IMR-90 (cell line): ENCODE results near the gene TSKS. TPM values are rescaled to one million over a fixed set of nuclear protein-coding genes. Genes with fewer than 3 reads are reported as not detected.

ENCODE experiments used
- ATAC-seq: fragments of 200-7000 bp; cut with Tn5 transposase; 2 replicates; pipeline ENCODE4 v1.9.1; 2020; ENCODE audit warnings: low read depth, mild to moderate bottlenecking, moderate library complexity
- Bru-seq: library from RNA; stranded (reverse); fragments of 400-500 nt; gene quantifications from one replicate; lab custom pipeline; 2021; lab: Mats Ljungman, UMichigan
- BruChase-seq, 2 experiments: library from RNA; stranded (reverse); fragments of 400-500 nt; gene quantifications; one replicate each; lab custom pipeline; 2021; lab: Mats Ljungman, UMichigan
- BruUV-seq: library from RNA; stranded (reverse); fragments of 400-500 nt; replicated peaks from 2 replicates; lab custom pipeline; 2021; lab: Mats Ljungman, UMichigan
- CTCF ChIA-PET: fragments of 300-600 bp; formaldehyde crosslinking; extraction: SDS; loops from one replicate; lab custom pipeline; 2021; ENCODE audit warnings: antibody characterized with exemption; lab: Yijun Ruan, JAX
- POLR2A ChIA-PET: fragments of 300-600 bp; sonication (Branson Sonifier 250); formaldehyde crosslinking; loops from one replicate; lab custom pipeline; 2022; ENCODE audit warnings: antibody characterized with exemption; ENCODE audit not compliant: unreplicated experiment; lab: Charles Lee
- DNase-seq: peaks from one replicate; pipeline ENCODE4 v3.0.0; 2013
- H2AFZ ChIP-seq: replicated peaks from 2 replicates; pipeline ENCODE3; 2013; ENCODE audit warnings: low read length, mild to moderate bottlenecking; ENCODE audit not compliant: poor library complexity
- H2AK5ac ChIP-seq: 2 replicates; pipeline ENCODE4 v1.6.1; 2013; ENCODE audit warnings: low read depth, low read length, inconsistent platforms
- H2AK9ac ChIP-seq: replicated peaks from 2 replicates; pipeline ENCODE3; 2013; ENCODE audit warnings: mild to moderate bottlenecking, low read depth, low read length, moderate library complexity; ENCODE audit not compliant: poor library complexity
- H2BK120ac ChIP-seq: 2 replicates; pipeline ENCODE4 v1.6.1; 2013; ENCODE audit warnings: low read depth, low read length, inconsistent platforms
- H2BK15ac ChIP-seq: 3 replicates; pipeline ENCODE4 v1.6.1; 2013; ENCODE audit warnings: low read depth, low read length, inconsistent platforms
- H2BK20ac ChIP-seq: 2 replicates; pipeline ENCODE4 v1.6.1; 2013; ENCODE audit warnings: low read depth, mild to moderate bottlenecking, inconsistent platforms, low read length, moderate library complexity
- H2BK5ac ChIP-seq: 2 replicates; pipeline ENCODE4 v1.6.1; 2013; ENCODE audit warnings: mild to moderate bottlenecking, low read depth, low read length, inconsistent platforms; ENCODE audit not compliant: poor library complexity, severe bottlenecking
- H3K14ac ChIP-seq: replicated peaks from 2 replicates; pipeline ENCODE4 v1.6.1; 2013; ENCODE audit warnings: low read depth, low read length, inconsistent platforms
- H3K18ac ChIP-seq: 2 replicates; pipeline ENCODE4 v1.6.1; 2013; ENCODE audit warnings: low read depth, low read length, control low read depth
- H3K23ac ChIP-seq: 2 replicates; pipeline ENCODE4 v1.6.1; 2013; ENCODE audit warnings: low read depth, low read length, inconsistent platforms
- H3K27ac ChIP-seq: 2 replicates; pipeline ENCODE4 v1.5.1; 2013; ENCODE audit warnings: mild to moderate bottlenecking, control low read depth, low read length; ENCODE audit not compliant: insufficient read depth
- H3K27me3 ChIP-seq: 2 replicates; pipeline ENCODE4 v1.6.1; 2013; ENCODE audit warnings: low read length; ENCODE audit not compliant: control insufficient read depth, insufficient read depth
- H3K36me3 ChIP-seq: 2 replicates; pipeline ENCODE4 v1.6.1; 2013; ENCODE audit warnings: low read length, mixed read lengths; ENCODE audit not compliant: control insufficient read depth, insufficient read depth
- H3K4ac ChIP-seq: 2 replicates; pipeline ENCODE4 v1.6.1; 2013; ENCODE audit warnings: low read depth, low read length, inconsistent platforms
- H3K4me1 ChIP-seq: 2 replicates; pipeline ENCODE4 v1.6.1; 2013; ENCODE audit warnings: low read length, mixed read lengths; ENCODE audit not compliant: control insufficient read depth, insufficient read depth
- H3K4me2 ChIP-seq: 2 replicates; pipeline ENCODE4 v1.6.1; 2013; ENCODE audit warnings: low read depth, mild to moderate bottlenecking, control low read depth, low read length, moderate library complexity
- H3K4me3 ChIP-seq: 2 replicates; pipeline ENCODE4 v1.5.1; 2013; ENCODE audit warnings: low read depth, mild to moderate bottlenecking, control low read depth, low read length, moderate library complexity; ENCODE audit not compliant: insufficient read depth
- H3K56ac ChIP-seq: 2 replicates; pipeline ENCODE4 v1.6.1; 2013; ENCODE audit warnings: low read length, inconsistent platforms; ENCODE audit not compliant: insufficient read depth; ENCODE audit errors: extremely low read depth
- H3K79me1 ChIP-seq, 2 experiments: 2 replicates each; pipeline ENCODE4 v1.6.1; 2013; ENCODE audit warnings: low read length in 2 of 2, inconsistent platforms in 1 of 2, low read depth in 1 of 2
- H3K9ac ChIP-seq: 2 replicates; pipeline ENCODE4 v1.6.1; 2013; ENCODE audit warnings: low read depth, low read length, control low read depth
- H3K9me1 ChIP-seq: 2 replicates; pipeline ENCODE4 v1.6.1; 2013; ENCODE audit warnings: low read length, inconsistent platforms; ENCODE audit not compliant: insufficient read depth
- H3K9me3 ChIP-seq: 2 replicates; pipeline ENCODE4 v1.6.1; 2013; ENCODE audit warnings: low read length; ENCODE audit not compliant: control insufficient read depth, insufficient read depth
- H4K20me1 ChIP-seq: 2 replicates; pipeline ENCODE4 v1.6.1; 2013; ENCODE audit warnings: low read length, inconsistent platforms; ENCODE audit not compliant: insufficient read depth
- H4K5ac ChIP-seq: 2 replicates; pipeline ENCODE4 v1.6.1; 2013; ENCODE audit warnings: mild to moderate bottlenecking, low read depth, low read length, control low read depth
- H4K8ac ChIP-seq, 2 experiments: 2 replicates each; pipeline ENCODE4 v1.6.1; 2013; ENCODE audit warnings: low read depth in 2 of 2, low read length in 2 of 2, control low read depth in 1 of 2, inconsistent platforms in 1 of 2
- H4K91ac ChIP-seq: 2 replicates; pipeline ENCODE4 v1.6.1; 2013; ENCODE audit warnings: low read depth, low read length, inconsistent platforms; ENCODE audit not compliant: insufficient read depth
- BHLHE40 ChIP-seq: fragments of 150-350 bp; IDR thresholded peaks from 2 replicates; pipeline ENCODE4 v1.6.1; 2016; ENCODE audit warnings: mild to moderate bottlenecking, low read depth, low read length
- MAZ ChIP-seq: IDR thresholded peaks from 2 replicates; pipeline ENCODE4 v1.6.1; 2012; ENCODE audit warnings: low read depth, mild to moderate bottlenecking, low read length, improper control_type of control experiment, moderate library complexity, borderline replicate concordance
- MXI1 ChIP-seq: IDR thresholded peaks from 2 replicates; pipeline ENCODE4 v1.6.1; 2012; ENCODE audit warnings: low read depth, mild to moderate bottlenecking, low read length, moderate library complexity, borderline replicate concordance
- POLR2A ChIP-seq: IDR thresholded peaks from 2 replicates; pipeline ENCODE4 v1.6.1; 2012; ENCODE audit warnings: mild to moderate bottlenecking, low read depth, low read length
- SMC3 ChIP-seq: fragments of 150-350 bp; IDR thresholded peaks from 2 replicates; pipeline ENCODE4 v1.6.1; 2016; ENCODE audit warnings: low read depth, mild to moderate bottlenecking, antibody characterized with exemption, low read length, moderate library complexity
- WGBS, 2 experiments: methylation state at CpG; one replicate each; pipeline versions ENCODE4 v1.1.5 to v1.1.7; 2013; ENCODE audit warnings: missing lambda C conversion rate in 2 of 2; ENCODE audit not compliant: insufficient read length in 1 of 2; ENCODE audit errors: extremely low coverage in 2 of 2; 5-methylcytosine and 5-hydroxymethylcytosine counted together
- dilution Hi-C: fragments of 300-500 bp; cut with HindIII; formaldehyde crosslinking; loops from one replicate; pipeline ENCODE4 v1.14.3; 2018; ENCODE audit warnings: low sequenced_read_pairs; ENCODE audit not compliant: unreplicated experiment
- in situ Hi-C: fragments of 300-500 bp; cut with MboI; formaldehyde crosslinking; loops from 3 replicates; pipeline ENCODE4 v1.14.3; 2019; ENCODE audit warnings: low sequenced_read_pairs, inconsistent platforms, mixed read lengths
- intact Hi-C: fragments of 100-400 bp; cut with micrococcal nuclease; formaldehyde crosslinking; loops from 2 replicates; pipeline ENCODE4 v1.10.0; 2022
- long read RNA-seq: library from polyadenylated mRNA; unstranded; transcript quantifications from one replicate; pipeline ENCODE4 v2.0.0, GENCODE V29; 2021; ENCODE audit not compliant: unreplicated experiment
- polyA plus RNA-seq, 3 experiments: library from polyadenylated mRNA; depleted of rRNA; stranded (reverse); fragments of >200 nt; gene quantifications; 2 replicates each; pipeline ENCODE4 v1.2.3, GENCODE V29; 2012; ENCODE audit warnings: low replicate concordance in 1 of 3
- total RNA-seq: library from RNA; depleted of rRNA; stranded (reverse); fragments of >200 nt; gene quantifications from 2 replicates; pipeline ENCODE4 v1.2.3, GENCODE V29; 2012; rRNA removed

TSKS gene
- total RNA-seq (not detected in 2 replicates), polyA plus RNA-seq (2012; rRNA removed) (0.10 TPM in 1 of 2 replicates, not detected in the other), Bru-seq, nascent RNA (percentile 7 among the genes with signal in this experiment), BruChase-seq, experiment 1, labeled RNA remaining after a 6-hour chase (percentile 4 among the genes with signal in this experiment), BruChase-seq, experiment 2, labeled RNA remaining after a 2-hour chase (not detected)
- 0.04 TPM in 1 of 2 replicates, not detected in the other for polyA plus RNA-seq (2012; cell fraction: cytosol; rRNA removed)
- polyA plus RNA-seq (2012; cell fraction: nucleus; rRNA removed; ENCODE audit: low replicate concordance) = 0.07 and 0.18 TPM in 2 replicates
- long read RNA-seq = 0 reads

- Histone ChIP-seq H2BK20ac (no peak within 1 kb of the TSS), H2AFZ (peak within 1 kb of the TSS; percentile 72), H3K36me3 (no peaks in the 10 kb centered on the region), H3K9me3 (no peaks in the 10 kb centered on the region), H4K91ac (no peak within 1 kb of the TSS), H2BK15ac (no peak within 1 kb of the TSS), H3K18ac (no peak within 1 kb of the TSS), H2AK9ac (peak within 1 kb of the TSS; percentile 55), H3K4me1 (peaks cover 11% of the 10 kb centered on the region), H3K9ac (no peak within 1 kb of the TSS), H3K14ac (no peak within 1 kb of the TSS), H4K5ac (no peak within 1 kb of the TSS), H3K4me2 (no peak within 1 kb of the TSS), H4K8ac (no peak within 1 kb of the TSS), H3K27ac (no peak within 1 kb of the TSS), H3K56ac (no peak within 1 kb of the TSS), H3K23ac (no peak within 1 kb of the TSS), H3K4ac (no peak within 1 kb of the TSS), H3K27me3 (no peaks in the 10 kb centered on the region), H2BK5ac (no peak within 1 kb of the TSS), H3K79me1 (peaks cover 6 to 13% of the 10 kb centered on the region in 2 experiments; a peak in 3 of 4 replicates), H2AK5ac (0 out of 2 replicates have a peak within 1 kb of the TSS, but pooled peaks have one; percentile 12), H2BK120ac (no peak within 1 kb of the TSS; the same call in 1 of the 2 replicates), H4K20me1 (peaks cover 8% of the 10 kb centered on the region), H3K9me1 (0 out of 2 replicates have a peak, but pooled peaks cover 4% of the 10 kb centered on the region), H3K4me3 (no peak within 1 kb of the TSS)
- DNase-seq (no peak), ATAC-seq (no peak)
- POLR2A ChIA-PET = no interaction called here
- no TSS peak for BruUV-seq
- in situ Hi-C loops = no loop called here
- intact Hi-C loops = no loop called here
- CTCF ChIA-PET = interaction anchor here (0.6 kb wide), 1 partner anchor 46 kb away, joined by 3 read pairs; no protein-coding TSS in a partner anchor
- dilution Hi-C loops = no loop called here
- TF ChIP-seq POLR2A (no peak), MXI1 (no peak), MAZ (no peak), SMC3 (no peak), BHLHE40 (no peak)
- WGBS, 2 experiments = no CpG with 5 or more reads among the region's 6 CpGs
Measured at GRCh38 chr19:49763230-49763629, at the start of gene TSKS. Gene TSKS (minus strand): TSS chr19:49763306. CDS start chr19:49763247, 59 bp downstream.
